ENCODE results near the gene PDE6B. TPM values are rescaled to one million over a fixed set of nuclear protein-coding genes. Genes with fewer than 3 reads are reported as not detected.
A peak's percentile ranks its signal among the peaks of the same experiment; 100 is the strongest.

PDE6B gene
- total RNA-seq, 2 experiments from 2014 or later, result 11.4 to 12.4 TPM

- Histone ChIP-seq H3K27ac (ENCODE audit: low read depth in 1 of 2, low read length in 2 of 2) (no peak overlapping the region), H3K27me3 (ENCODE audit: control insufficient read depth in 1 of 2, insufficient read depth in 2 of 2, low read length in 2 of 2) (no peaks in the 10 kb centered on the region), H3K4me1 (ENCODE audit: insufficient read depth, low read length) (peaks cover 39% of the 10 kb centered on the region), H3K4me3 (ENCODE audit: low read length) (no peak overlapping the region), H3K36me3 (ENCODE audit: insufficient read depth, low read length) (peaks cover 9% of the 10 kb centered on the region), H3K9me3 (ENCODE audit: control insufficient read depth in 1 of 2, insufficient read depth in 1 of 2, low read length in 2 of 2) (no peaks in the 10 kb centered on the region)
- ChIA-PET CTCF (no interaction called here), POLR2A (interaction anchor here (4.7 kb wide), 1 partner anchor 12 kb away, joined by 64 read pairs; no protein-coding TSS in a partner anchor)
- ATAC-seq (ENCODE audit: poor library complexity) (no peak), DNase-seq (peak in 1 of 14 experiments; percentile 30)
- intact Hi-C loops (cut with DNase I, micrococcal nuclease), result loop anchor here in 1 of 2 experiments (5.0 to 10.0 kb wide), 3 partner anchors 105 to 1328 kb away; partner anchors contain the start of genes IDUA and NELFA
- peak overlapping the region; percentile 56 for H3K4me3 Mint-ChIP-seq
- no peak overlapping the region for H3K27ac Mint-ChIP-seq
- H3K4me1 Mint-ChIP-seq (ENCODE audit: low read depth), result peaks cover 4% of the 10 kb centered on the region
- no peaks in the 10 kb centered on the region for H3K9me3 Mint-ChIP-seq
- H3K27me3 Mint-ChIP-seq, result no peaks in the 10 kb centered on the region
- TF ChIP-seq, protein P1, sequence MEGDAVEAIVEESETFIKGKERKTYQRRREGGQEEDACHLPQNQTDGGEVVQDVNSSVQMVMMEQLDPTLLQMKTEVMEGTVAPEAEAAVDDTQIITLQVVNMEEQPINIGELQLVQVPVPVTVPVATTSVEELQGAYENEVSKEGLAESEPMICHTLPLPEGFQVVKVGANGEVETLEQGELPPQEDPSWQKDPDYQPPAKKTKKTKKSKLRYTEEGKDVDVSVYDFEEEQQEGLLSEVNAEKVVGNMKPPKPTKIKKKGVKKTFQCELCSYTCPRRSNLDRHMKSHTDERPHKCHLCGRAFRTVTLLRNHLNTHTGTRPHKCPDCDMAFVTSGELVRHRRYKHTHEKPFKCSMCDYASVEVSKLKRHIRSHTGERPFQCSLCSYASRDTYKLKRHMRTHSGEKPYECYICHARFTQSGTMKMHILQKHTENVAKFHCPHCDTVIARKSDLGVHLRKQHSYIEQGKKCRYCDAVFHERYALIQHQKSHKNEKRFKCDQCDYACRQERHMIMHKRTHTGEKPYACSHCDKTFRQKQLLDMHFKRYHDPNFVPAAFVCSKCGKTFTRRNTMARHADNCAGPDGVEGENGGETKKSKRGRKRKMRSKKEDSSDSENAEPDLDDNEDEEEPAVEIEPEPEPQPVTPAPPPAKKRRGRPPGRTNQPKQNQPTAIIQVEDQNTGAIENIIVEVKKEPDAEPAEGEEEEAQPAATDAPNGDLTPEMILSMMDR (IDR thresholded peaks at IDR 0.05), result no peak
- H3K36me3 Mint-ChIP-seq (ENCODE audit: low read depth), result peaks cover 16% of the 10 kb centered on the region
These were observed 51.5 kb downstream of the PDE6B start for GRCh38 chr4:676871-677235.

DNA sequence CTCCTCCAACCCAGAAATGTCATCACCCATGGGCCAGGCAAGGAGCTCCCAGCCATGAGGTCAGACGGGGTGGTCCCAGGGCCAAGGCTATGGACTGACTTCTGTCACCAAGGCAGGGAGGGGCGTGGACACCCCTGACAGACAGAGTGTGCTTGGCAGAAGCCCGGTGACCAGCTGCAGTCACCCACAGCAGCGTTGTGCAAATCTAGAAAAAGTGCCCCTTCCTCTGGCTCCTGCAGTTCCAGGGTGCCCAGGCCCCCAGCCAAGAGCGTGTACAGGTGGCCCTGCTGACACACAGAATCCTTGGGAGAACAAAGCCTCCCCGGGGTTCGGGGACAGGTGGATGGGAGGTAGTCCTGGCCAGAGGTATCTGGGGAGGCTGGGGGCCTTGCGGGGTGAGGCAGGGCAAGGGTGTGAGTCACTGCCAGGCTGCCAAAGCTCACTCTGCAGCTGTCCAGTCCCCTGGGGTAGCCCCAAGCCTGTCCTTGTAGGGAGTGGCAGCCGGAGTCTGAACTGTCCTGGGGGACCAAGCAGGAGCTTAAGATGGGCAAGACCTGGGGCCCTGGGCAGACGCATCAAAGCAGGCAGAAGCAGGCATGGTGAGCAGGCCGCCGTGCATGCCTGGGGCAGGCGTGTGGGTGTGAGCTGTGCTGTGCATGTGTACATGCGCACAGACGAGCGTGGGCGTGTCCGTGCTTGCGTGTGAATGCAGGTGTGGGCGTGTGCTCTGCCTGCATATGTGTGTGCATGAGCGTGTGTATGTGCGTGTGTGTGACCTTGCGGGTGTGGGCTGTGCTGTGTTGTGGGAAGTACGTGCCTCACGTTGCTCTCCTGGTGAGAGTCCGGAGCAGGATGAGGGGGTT, 52.3 kb downstream of the PDE6B start:
- H3K9me3 ChIP-seq (ENCODE audit: control insufficient read depth in 1 of 2, insufficient read depth in 1 of 2, low read length in 2 of 2), result no peaks in the 10 kb centered on the region
- TF ChIP-seq, protein P1 (IDR thresholded peaks at IDR 0.05), result no peak
- CTCF ChIA-PET, result no interaction called here
- Mint-ChIP-seq H3K9me3 (no peaks in the 10 kb centered on the region), H3K27me3 (no peaks in the 10 kb centered on the region), H3K36me3 (ENCODE audit: low read depth) (peaks cover 9% of the 10 kb centered on the region), H3K4me1 (ENCODE audit: low read depth) (peaks cover 4% of the 10 kb centered on the region), H3K27ac (no peak overlapping the region), H3K4me3 (peak overlapping the region; percentile 11)
- H3K36me3 ChIP-seq (ENCODE audit: insufficient read depth, low read length), result peaks cover under 1% of the 10 kb centered on the region
- no peaks in the 10 kb centered on the region for H3K27me3 ChIP-seq (ENCODE audit: control insufficient read depth in 1 of 2, insufficient read depth in 2 of 2, low read length in 2 of 2)
- intact Hi-C loops (cut with DNase I, micrococcal nuclease), result loop anchor here in 1 of 2 experiments (5.0 to 10.0 kb wide), 3 partner anchors 105 to 1327 kb away; partner anchors contain the start of genes IDUA and NELFA
- no peak overlapping the region for H3K27ac ChIP-seq (ENCODE audit: low read depth in 1 of 2, low read length in 2 of 2)
- DNase-seq, result peak in 3 of 14 experiments; percentile 35 to 77 (median 61)
- no peak for ATAC-seq (ENCODE audit: poor library complexity)
- POLR2A ChIA-PET, result interaction anchor here (0.6 kb wide), 1 partner anchor 232 kb away, joined by 3 read pairs; no protein-coding TSS in a partner anchor
- H3K4me3 ChIP-seq (ENCODE audit: low read length), result no peak overlapping the region
- H3K4me1 ChIP-seq (ENCODE audit: insufficient read depth, low read length), result peaks cover 42% of the 10 kb centered on the region

DNA sequence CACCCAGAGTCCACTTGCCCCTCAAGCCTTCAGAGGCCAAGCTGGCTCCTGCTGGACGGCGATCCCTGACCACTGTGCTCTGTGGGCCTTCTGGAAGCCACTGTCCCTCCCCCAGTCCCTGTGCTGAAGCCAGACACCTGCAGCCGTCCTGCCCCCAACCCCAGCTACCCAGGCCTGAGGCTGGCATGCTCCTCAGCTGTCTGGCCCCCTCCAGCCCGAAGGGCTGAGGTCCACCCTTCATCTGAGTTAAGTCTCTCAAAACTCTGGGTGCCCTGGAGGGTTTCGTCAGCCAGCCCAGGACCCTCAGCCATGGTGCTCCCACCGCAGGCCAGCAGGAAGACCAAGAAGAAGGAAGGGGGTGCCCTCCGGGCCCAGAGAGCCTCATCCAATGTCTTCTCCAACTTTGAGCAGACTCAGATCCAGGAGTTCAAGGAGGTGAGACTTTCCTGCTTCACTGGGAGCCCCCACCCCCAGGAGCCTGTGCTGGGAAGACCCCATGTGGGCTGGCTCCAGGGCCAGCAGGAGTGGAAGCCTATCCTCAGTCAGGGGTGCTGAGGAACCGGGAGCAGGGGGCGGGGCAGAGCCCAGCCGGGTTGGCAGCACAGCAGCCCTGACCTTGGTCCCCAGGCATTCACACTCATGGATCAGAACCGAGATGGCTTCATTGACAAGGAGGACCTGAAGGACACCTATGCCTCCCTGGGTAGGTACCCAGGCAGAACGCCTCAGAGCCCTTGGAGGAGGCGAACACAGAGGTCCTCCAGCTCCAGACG, 53.1 kb downstream of the PDE6B start:
- peaks cover 37% of the 10 kb centered on the region for H3K4me1 ChIP-seq (ENCODE audit: insufficient read depth, low read length)
- H3K36me3 ChIP-seq (ENCODE audit: insufficient read depth, low read length), result no peaks in the 10 kb centered on the region
- peaks cover 4% of the 10 kb centered on the region for H3K4me1 Mint-ChIP-seq (ENCODE audit: low read depth)
- no peaks in the 10 kb centered on the region for H3K9me3 Mint-ChIP-seq
- no peaks in the 10 kb centered on the region for H3K9me3 ChIP-seq (ENCODE audit: control insufficient read depth in 1 of 2, insufficient read depth in 1 of 2, low read length in 2 of 2)
- CTCF ChIA-PET, result no interaction called here
- DNase-seq, result no peak
- POLR2A ChIA-PET, result interaction anchor here (0.6 kb wide), 1 partner anchor 233 kb away, joined by 3 read pairs; no protein-coding TSS in a partner anchor
- TF ChIP-seq, protein P1 (IDR thresholded peaks at IDR 0.05), result no peak
- H3K27ac ChIP-seq (ENCODE audit: low read depth in 1 of 2, low read length in 2 of 2), result no peak overlapping the region
- no peak overlapping the region for H3K4me3 Mint-ChIP-seq
- H3K4me3 ChIP-seq (ENCODE audit: low read length), result no peak overlapping the region
- ATAC-seq (ENCODE audit: poor library complexity), result no peak
- intact Hi-C loops (cut with DNase I, micrococcal nuclease), result loop anchor here in 1 of 2 experiments (5.0 to 10.0 kb wide), 3 partner anchors 104 to 1326 kb away; partner anchors contain the start of genes IDUA and NELFA
- H3K27me3 ChIP-seq (ENCODE audit: control insufficient read depth in 1 of 2, insufficient read depth in 2 of 2, low read length in 2 of 2), result no peaks in the 10 kb centered on the region
- H3K27me3 Mint-ChIP-seq, result no peaks in the 10 kb centered on the region
- H3K27ac Mint-ChIP-seq, result no peak overlapping the region
- H3K36me3 Mint-ChIP-seq (ENCODE audit: low read depth), result peaks cover 4% of the 10 kb centered on the region

Measured in CD4-positive, alpha-beta T cell (primary cell).